T-helper 17 cell (primary cell): Measurements from ENCODE around the gene CEP128. TPM values are rescaled to one million over a fixed set of nuclear protein-coding genes. Genes with fewer than 3 reads are reported as not detected.

Source experiments
- ATAC-seq: fragments of 150-1000 bp; cut with Tn5 transposase; 2 replicates; pipeline ENCODE4 v1.10.0; 2021; ENCODE audit warnings: mild to moderate bottlenecking, moderate library complexity
- DNase-seq, 3 donors: peaks; one replicate each; pipeline versions ENCODE4 v3.0.0 to v3.0.0-alpha.2; 2020 to 2021
- H3K9me3 ChIP-seq: one replicate; pipeline ENCODE4 v1.7.0; 2013; ENCODE audit warnings: low read length, mild to moderate bottlenecking; ENCODE audit not compliant: control insufficient read depth, poor library complexity, severe bottlenecking
- H3K27ac Mint-ChIP-seq: one replicate; pipeline ENCODE4 v1.8.0; 2022; ENCODE audit warnings: mild to moderate bottlenecking, moderate library complexity, mixed read lengths
- H3K27me3 Mint-ChIP-seq: one replicate; pipeline ENCODE4 v1.8.0; 2022; ENCODE audit warnings: mixed read lengths
- H3K36me3 Mint-ChIP-seq: one replicate; pipeline ENCODE4 v1.8.0; 2022; ENCODE audit warnings: low read depth, mixed read lengths
- H3K4me1 Mint-ChIP-seq: one replicate; pipeline ENCODE4 v1.8.0; 2022; ENCODE audit warnings: mild to moderate bottlenecking, mixed read lengths
- H3K4me3 Mint-ChIP-seq: one replicate; pipeline ENCODE4 v1.8.0; 2022; ENCODE audit warnings: mild to moderate bottlenecking, moderate library complexity, mixed read lengths
- total RNA-seq, 4 donors: library from RNA in 2 of 4; stranded (reverse) in 2 of 4; gene quantifications; one replicate each; pipeline ENCODE4 v1.2.3 and lab custom pipeline; 2022 to 2026

Gene CEP128
- total RNA-seq, 2 donors from 2014 or later, result 19.6 to 25.1 TPM

DNA sequence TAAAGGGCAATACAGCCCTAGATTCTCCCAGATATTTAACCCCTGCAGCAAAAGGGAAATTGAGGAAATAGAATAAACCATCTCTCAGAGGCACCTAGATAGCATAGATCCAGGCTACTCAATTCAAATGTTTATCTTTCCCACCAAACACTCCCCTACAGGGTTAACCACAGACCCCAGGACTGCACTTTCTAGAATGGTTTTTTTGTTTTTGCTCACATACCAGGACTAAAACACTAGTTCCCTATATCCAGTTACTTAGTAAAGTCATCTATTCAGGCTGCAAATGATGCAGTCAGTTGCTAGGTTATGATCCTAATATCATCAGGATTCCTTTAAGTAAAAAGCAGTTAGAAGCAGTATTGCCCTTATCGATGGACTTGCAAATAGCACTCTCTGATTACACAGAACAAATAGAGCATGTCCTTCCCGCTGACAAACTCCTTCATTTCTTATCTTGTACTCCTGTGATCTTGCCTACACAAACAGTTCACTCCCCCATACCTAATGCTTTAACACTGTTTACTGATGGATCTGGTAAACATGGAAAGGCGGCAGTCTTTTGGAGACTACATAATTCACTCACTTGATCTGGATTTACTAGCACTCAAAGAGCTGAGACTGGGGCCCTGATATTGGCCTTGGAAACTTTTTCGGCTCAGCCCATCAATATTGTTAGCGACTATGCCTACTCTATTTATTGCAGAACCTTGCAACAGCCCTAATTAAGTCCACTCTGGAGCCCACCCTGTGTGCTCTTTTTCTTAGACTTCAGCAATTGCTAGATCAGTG is 473.0 kb downstream of the CEP128 start:
- no peaks in the 10 kb centered on the region for H3K4me1 Mint-ChIP-seq
- ATAC-seq, result no peak
- no peaks in the 10 kb centered on the region for H3K36me3 Mint-ChIP-seq
- H3K27me3 Mint-ChIP-seq, result no peaks in the 10 kb centered on the region
- H3K9me3 ChIP-seq, result no peaks in the 10 kb centered on the region
- DNase-seq, result no peak
- no peak overlapping the region for H3K27ac Mint-ChIP-seq
- no peak overlapping the region for H3K4me3 Mint-ChIP-seq

DNA sequence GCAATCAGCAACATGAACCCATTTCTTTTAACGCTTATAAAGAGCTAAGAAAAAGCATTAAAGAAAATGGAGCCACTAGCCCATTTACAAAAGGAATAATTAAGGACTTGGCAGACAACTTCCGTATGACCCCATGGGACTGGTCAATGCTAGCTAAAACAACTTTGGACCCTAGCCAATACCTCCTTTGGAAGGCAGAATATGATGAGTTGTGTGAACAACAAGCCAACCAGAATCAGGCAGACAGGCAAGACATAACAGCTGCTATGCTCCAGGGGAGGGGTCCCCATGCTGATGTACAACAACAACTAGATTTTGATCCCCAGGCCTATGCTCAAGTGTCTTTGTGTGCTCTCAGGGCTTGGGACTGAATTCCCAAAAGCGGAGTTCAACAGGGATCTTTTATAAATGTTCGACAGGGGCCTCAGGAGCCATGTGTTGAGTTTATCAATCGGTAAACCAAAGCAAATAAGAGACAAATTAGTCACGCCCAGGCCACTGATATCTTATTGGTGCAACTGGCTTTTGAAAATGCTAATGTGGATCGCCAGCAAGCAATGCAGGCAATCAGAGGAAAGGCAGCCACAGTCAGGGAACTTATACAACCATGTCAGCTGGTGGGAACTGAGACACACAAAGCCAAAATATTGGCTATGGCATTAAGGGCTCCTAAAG is 475.9 kb downstream of the CEP128 start:
- H3K27me3 Mint-ChIP-seq, result no peaks in the 10 kb centered on the region
- no peaks in the 10 kb centered on the region for H3K9me3 ChIP-seq
- ATAC-seq, result no peak
- DNase-seq, result no peak
- no peak overlapping the region for H3K4me3 Mint-ChIP-seq
- no peaks in the 10 kb centered on the region for H3K36me3 Mint-ChIP-seq
- H3K27ac Mint-ChIP-seq, result no peak overlapping the region
- H3K4me1 Mint-ChIP-seq, result no peaks in the 10 kb centered on the region

GRCh38 chr14:80464531-80465149 is 476.9 kb downstream of the CEP128 start:
- DNase-seq, result no peak
- Mint-ChIP-seq H3K27me3 (no peaks in the 10 kb centered on the region), H3K4me3 (no peak overlapping the region), H3K4me1 (no peaks in the 10 kb centered on the region), H3K27ac (no peak overlapping the region), H3K36me3 (no peaks in the 10 kb centered on the region)
- no peak for ATAC-seq
- H3K9me3 ChIP-seq, result no peaks in the 10 kb centered on the region

DNA sequence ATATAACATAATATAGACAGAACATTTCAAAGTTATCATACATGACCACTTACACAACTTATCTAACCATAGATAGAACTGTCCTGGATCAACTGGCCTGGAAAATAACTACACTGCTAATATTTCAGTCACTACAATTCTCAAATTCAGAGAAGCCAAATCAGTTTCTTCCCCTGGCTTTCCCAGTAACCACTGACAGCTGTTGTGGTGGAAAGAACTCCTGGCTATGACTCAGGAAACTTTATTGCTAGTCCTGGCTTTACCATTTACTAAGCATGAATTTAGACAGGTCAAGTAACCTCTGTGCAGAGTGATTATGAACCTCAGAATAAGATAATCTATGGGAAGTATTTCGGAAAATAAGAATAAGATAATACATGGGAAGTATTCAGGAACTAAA is 485.3 kb downstream of the CEP128 start:
- H3K9me3 ChIP-seq, result no peaks in the 10 kb centered on the region
- DNase-seq (no peak), ATAC-seq (no peak)
- no peak overlapping the region for H3K27ac Mint-ChIP-seq
- no peaks in the 10 kb centered on the region for H3K27me3 Mint-ChIP-seq
- peaks cover under 1% of the 10 kb centered on the region for H3K36me3 Mint-ChIP-seq
- no peaks in the 10 kb centered on the region for H3K4me1 Mint-ChIP-seq
- H3K4me3 Mint-ChIP-seq, result no peak overlapping the region

DNA sequence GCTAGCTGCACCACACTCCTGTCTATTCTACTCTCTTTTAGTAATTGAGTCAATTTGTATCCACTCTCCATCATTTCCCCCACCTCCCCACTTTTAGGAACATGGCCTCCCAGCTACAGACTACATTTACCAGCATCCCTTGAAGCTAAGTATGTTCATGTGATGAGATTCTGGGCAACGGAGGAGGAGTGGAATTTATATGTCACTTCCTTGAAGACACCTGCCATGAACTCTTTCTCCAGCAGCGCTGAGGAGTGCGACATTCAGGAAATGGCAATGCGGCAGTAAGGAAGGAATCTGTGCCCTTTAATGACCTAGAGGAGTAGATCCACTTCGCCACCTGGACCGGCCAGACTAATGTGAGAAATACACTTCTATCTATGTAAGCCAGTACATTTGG is 486.5 kb downstream of the CEP128 start:
- ATAC-seq (no peak), DNase-seq (no peak)
- Mint-ChIP-seq H3K27ac (no peak overlapping the region), H3K36me3 (peaks cover 2% of the 10 kb centered on the region), H3K4me3 (no peak overlapping the region), H3K27me3 (no peaks in the 10 kb centered on the region), H3K4me1 (no peaks in the 10 kb centered on the region)
- H3K9me3 ChIP-seq, result no peaks in the 10 kb centered on the region

- no peaks in the 10 kb centered on the region for H3K27me3 Mint-ChIP-seq
- no peak overlapping the region for H3K27ac Mint-ChIP-seq
- H3K4me3 Mint-ChIP-seq, result no peak overlapping the region
- peaks cover 2% of the 10 kb centered on the region for H3K36me3 Mint-ChIP-seq
- ATAC-seq, result no peak
- no peak for DNase-seq
- no peaks in the 10 kb centered on the region for H3K9me3 ChIP-seq
- no peaks in the 10 kb centered on the region for H3K4me1 Mint-ChIP-seq
Observed at GRCh38 chr14:80448267-80448666, 493.3 kb downstream of the CEP128 start.

DNA sequence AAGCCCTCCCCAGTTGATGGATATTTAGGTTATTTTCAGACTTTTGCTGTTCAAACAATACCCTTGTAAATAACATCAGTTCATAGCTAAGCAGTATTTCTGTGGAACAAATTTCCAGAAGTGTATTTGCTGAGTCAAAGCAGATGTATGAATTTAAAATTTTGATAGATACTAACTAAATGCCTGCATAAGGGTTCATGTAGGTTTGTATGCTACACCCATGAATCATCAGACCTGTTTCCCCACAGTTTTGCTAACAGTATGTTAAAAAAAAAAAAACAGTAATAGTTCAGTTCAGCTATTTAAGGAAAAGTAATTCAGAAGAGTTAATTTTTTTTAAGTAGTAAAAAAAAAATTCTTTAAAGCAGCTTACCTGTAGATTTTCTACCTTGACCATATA is 494.1 kb downstream of the CEP128 start:
- Mint-ChIP-seq H3K36me3 (peaks cover 2% of the 10 kb centered on the region), H3K4me3 (no peak overlapping the region), H3K4me1 (no peaks in the 10 kb centered on the region), H3K27me3 (no peaks in the 10 kb centered on the region), H3K27ac (no peak overlapping the region)
- DNase-seq, result no peak
- ATAC-seq, result no peak
- H3K9me3 ChIP-seq, result no peaks in the 10 kb centered on the region

Other genes starting within 250 kb of the CEP128 start
- gene TSHR, start 13.9 kb upstream of the CEP128 start, total RNA-seq, result under 1 TPM; 0.13 to 0.50 TPM